HepG2 (cell line): ENCODE results near the gene APOC3. TPM values are rescaled to one million over a fixed set of nuclear protein-coding genes. Genes with fewer than 3 reads are reported as not detected.
A peak's percentile ranks its signal among the peaks of the same experiment; 100 is the strongest.

Experiments
- DR1 ChIP-seq: sonication (generic); formaldehyde crosslinking; IDR thresholded peaks from 2 replicates; pipeline ENCODE4 v1.8.0; 2021; ENCODE audit warnings: mild to moderate bottlenecking, missing genetic modification reagents, inconsistent platforms
- FOXK1 ChIP-seq: sonication (generic); formaldehyde crosslinking; IDR thresholded peaks from 2 replicates; pipeline ENCODE4 v1.4.0; 2020; ENCODE audit warnings: low read depth, missing genetic modification reagents, borderline replicate concordance
- FOXK2 ChIP-seq: fragments of 450-650 bp; IDR thresholded peaks from 2 replicates; pipeline ENCODE4 v1.6.1; 2016
- MED1 ChIP-seq: sonication (generic); formaldehyde crosslinking; IDR thresholded peaks from 2 replicates; pipeline ENCODE4 v1.4.0; 2020; ENCODE audit warnings: missing genetic modification reagents
- MYC ChIP-seq: sonication (generic); formaldehyde crosslinking; IDR thresholded peaks from 2 replicates; pipeline ENCODE4 v1.9.0; 2021; ENCODE audit warnings: missing genetic modification reagents, borderline replicate concordance
- POGZ ChIP-seq: sonication (generic); formaldehyde crosslinking; IDR thresholded peaks from 2 replicates; pipeline ENCODE4 v1.4.0; 2020; ENCODE audit warnings: mild to moderate bottlenecking, missing genetic modification reagents
- RARA ChIP-seq: IDR thresholded peaks from 2 replicates; pipeline ENCODE4 v1.6.1; 2016; ENCODE audit warnings: missing genetic modification reagents, missing compliant biosample characterization
- REST ChIP-seq, 2 experiments: IDR thresholded peaks; 2 replicates each; pipeline ENCODE4 v1.6.1; 2011 to 2012; ENCODE audit warnings: low read length in 2 of 2, borderline replicate concordance in 1 of 2, low read depth in 1 of 2, mild to moderate bottlenecking in 1 of 2, moderate library complexity in 1 of 2
- RFXANK ChIP-seq: IDR thresholded peaks from 2 replicates; pipeline ENCODE4 v1.6.1; 2016
- SMC3 ChIP-seq: IDR thresholded peaks from 2 replicates; pipeline ENCODE4 v1.6.1; 2011; ENCODE audit warnings: low read length, improper control_type of control experiment
- ZNF33B ChIP-seq: sonication (generic); formaldehyde crosslinking; IDR thresholded peaks from 2 replicates; pipeline ENCODE4 v1.5.1; 2020; ENCODE audit warnings: mild to moderate bottlenecking, missing genetic modification reagents
- ZNF350 ChIP-seq: sonication (generic); formaldehyde crosslinking; IDR thresholded peaks from 2 replicates; pipeline ENCODE4 v1.4.0; 2020; ENCODE audit warnings: mild to moderate bottlenecking, low read depth, missing genetic modification reagents, borderline replicate concordance
- ZNF574 ChIP-seq: sonication (generic); formaldehyde crosslinking; IDR thresholded peaks from 2 replicates; pipeline ENCODE4 v1.4.0; 2020; ENCODE audit warnings: missing genetic modification reagents
- polyA plus RNA-seq, 8 experiments: library from polyadenylated mRNA; depleted of rRNA in 3 of 8; stranded (reverse) in 7 of 8; unstranded in 1 of 8; fragments of >200 nt; fragmentation: Illumina TruSeq in 4 of 8; extraction: Trizol in 4 of 8; gene quantifications; 2 replicates each; pipeline versions ENCODE4 v1.2.1 to v1.2.3, GENCODE V29; 2011 to 2016; ENCODE audit warnings: low read depth in 4 of 8, missing spikeins in 1 of 8, mixed read lengths in 1 of 8; ENCODE audit not compliant: insufficient read depth in 1 of 8
- total RNA-seq, 5 experiments: library from RNA; depleted of rRNA; stranded (reverse); fragments of >200 nt; fragmentation: Illumina TruSeq; extraction: Trizol; gene quantifications; 2 replicates each; pipeline ENCODE4 v1.2.3, GENCODE V29; 2016; ENCODE audit warnings: low read depth in 1 of 5
- TF ChIP-seq, protein P1 (sequence below): sonication (generic); formaldehyde crosslinking; IDR thresholded peaks from 2 replicates; pipeline ENCODE4 v1.4.0; 2020; ENCODE audit warnings: mild to moderate bottlenecking, low read depth, missing genetic modification reagents
- TF ChIP-seq, protein P2 (sequence below), 2 experiments: sonication (generic) in 1 of 2; formaldehyde crosslinking in 1 of 2; IDR thresholded peaks; 2 replicates each; pipeline versions ENCODE4 v1.4.0 to v1.6.1; 2016 to 2020; ENCODE audit warnings: borderline replicate concordance in 1 of 2, low read depth in 1 of 2, mild to moderate bottlenecking in 1 of 2, missing genetic modification reagents in 1 of 2

The APOC3 gene
- total and polyA plus RNA-seq, 2 of the 13 experiments (the other 11 are each of a cell fraction or from before 2014, with no cell fraction given), result 314 to 687 TPM

DNA sequence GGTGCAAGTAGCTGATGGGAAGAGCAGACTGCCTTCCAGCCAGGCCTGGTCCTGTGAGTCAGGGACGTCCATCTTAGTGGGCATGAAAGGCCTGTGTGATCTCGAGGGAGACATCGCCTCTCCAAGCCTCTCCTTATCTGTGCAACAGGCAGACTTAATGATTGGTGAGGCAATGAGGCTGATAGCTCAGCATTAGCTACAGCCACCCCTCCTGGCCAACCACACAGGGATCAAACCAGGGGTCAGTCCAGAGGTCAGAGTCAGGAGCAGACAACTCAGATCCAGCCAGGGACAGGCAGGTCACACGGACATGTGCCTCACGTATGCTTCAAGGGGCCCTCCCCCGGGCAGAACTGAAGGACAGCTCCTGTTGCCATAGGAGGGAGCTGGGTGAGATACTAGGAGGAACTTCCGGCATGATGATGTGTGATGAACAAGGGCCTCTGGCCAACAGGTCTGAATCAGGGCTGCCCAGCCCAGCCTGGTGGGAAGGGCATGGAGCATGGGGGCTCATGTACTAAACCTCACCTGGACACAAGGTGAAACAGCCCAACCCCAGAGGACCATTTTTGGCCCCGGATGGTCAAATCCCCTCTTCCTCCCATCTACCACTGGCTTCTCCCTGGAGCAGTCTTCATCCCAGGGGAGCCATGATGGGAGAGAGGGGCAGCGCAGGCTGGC is 2.8 kb upstream of the APOC3 start (continued):
- TF ChIP-seq REST (IDR thresholded peaks at IDR 0.05; ENCODE audit: borderline replicate concordance in 1 of 2, low read depth in 1 of 2, low read length in 2 of 2), result peak in 1 of 2 experiments; percentile 55; a peak in 1 of 4 replicates
- peak; percentile 81; the same call in 1 of the 2 replicates for TF ChIP-seq FOXK1 (CRISPR knock-in tag)
- TF ChIP-seq MYC (CRISPR knock-in tag), result peak; percentile 95
- peak; percentile 99 for TF ChIP-seq MED1 (CRISPR knock-in tag)
- peak; percentile 89 for TF ChIP-seq POGZ (CRISPR knock-in tag)
- TF ChIP-seq RARA (CRISPR knock-in tag), result peak; percentile 98
- TF ChIP-seq ZNF33B (CRISPR knock-in tag), result no peak
- TF ChIP-seq ZNF350, result peak; percentile 90
- peak; percentile 55; the same call in 1 of the 2 replicates for TF ChIP-seq DR1 (CRISPR knock-in tag)
- TF ChIP-seq, protein P1, sequence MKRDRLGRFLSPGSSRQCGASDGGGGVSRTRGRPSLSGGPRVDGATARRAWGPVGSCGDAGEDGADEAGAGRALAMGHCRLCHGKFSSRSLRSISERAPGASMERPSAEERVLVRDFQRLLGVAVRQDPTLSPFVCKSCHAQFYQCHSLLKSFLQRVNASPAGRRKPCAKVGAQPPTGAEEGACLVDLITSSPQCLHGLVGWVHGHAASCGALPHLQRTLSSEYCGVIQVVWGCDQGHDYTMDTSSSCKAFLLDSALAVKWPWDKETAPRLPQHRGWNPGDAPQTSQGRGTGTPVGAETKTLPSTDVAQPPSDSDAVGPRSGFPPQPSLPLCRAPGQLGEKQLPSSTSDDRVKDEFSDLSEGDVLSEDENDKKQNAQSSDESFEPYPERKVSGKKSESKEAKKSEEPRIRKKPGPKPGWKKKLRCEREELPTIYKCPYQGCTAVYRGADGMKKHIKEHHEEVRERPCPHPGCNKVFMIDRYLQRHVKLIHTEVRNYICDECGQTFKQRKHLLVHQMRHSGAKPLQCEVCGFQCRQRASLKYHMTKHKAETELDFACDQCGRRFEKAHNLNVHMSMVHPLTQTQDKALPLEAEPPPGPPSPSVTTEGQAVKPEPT (CRISPR knock-in tag), result peak; percentile 3; the same call in 1 of the 2 replicates
- TF ChIP-seq, protein P2, sequence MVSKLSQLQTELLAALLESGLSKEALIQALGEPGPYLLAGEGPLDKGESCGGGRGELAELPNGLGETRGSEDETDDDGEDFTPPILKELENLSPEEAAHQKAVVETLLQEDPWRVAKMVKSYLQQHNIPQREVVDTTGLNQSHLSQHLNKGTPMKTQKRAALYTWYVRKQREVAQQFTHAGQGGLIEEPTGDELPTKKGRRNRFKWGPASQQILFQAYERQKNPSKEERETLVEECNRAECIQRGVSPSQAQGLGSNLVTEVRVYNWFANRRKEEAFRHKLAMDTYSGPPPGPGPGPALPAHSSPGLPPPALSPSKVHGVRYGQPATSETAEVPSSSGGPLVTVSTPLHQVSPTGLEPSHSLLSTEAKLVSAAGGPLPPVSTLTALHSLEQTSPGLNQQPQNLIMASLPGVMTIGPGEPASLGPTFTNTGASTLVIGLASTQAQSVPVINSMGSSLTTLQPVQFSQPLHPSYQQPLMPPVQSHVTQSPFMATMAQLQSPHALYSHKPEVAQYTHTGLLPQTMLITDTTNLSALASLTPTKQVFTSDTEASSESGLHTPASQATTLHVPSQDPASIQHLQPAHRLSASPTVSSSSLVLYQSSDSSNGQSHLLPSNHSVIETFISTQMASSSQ (IDR thresholded peaks at IDR 0.05; ENCODE audit: low read depth), result peak; percentile 40; the same call in 1 of the 2 replicates
- TF ChIP-seq, protein P2 (CRISPR knock-in tag; IDR thresholded peaks at IDR 0.05; ENCODE audit: borderline replicate concordance), result peak; percentile 86; the same call in 1 of the 2 replicates
- TF ChIP-seq ZNF574, result peak; percentile 86
- TF ChIP-seq FOXK2, result no peak
- no peak for TF ChIP-seq RFXANK (CRISPR knock-in tag)
- peak; percentile 49; the same call in 1 of the 2 replicates for TF ChIP-seq SMC3
